Upper lobe of left lung (tissue), 4 donors: Measurements from ENCODE around the gene NAA40.

Experiments used
- CTCF ChIP-seq, 6 experiments: fragments of 450-650 bp in 4 of 6; fragments of 200-600 bp in 2 of 6; sonication (generic) in 2 of 6; IDR thresholded peaks; one replicate each; pipeline ENCODE4 v1.5.1; 2016 to 2019; ENCODE audit warnings: antibody characterized with exemption in 6 of 6
- POLR2A ChIP-seq, 4 donors: fragments of 450-650 bp; IDR thresholded peaks; one replicate each; pipeline ENCODE4 v1.5.1; 2016 to 2017; ENCODE audit warnings: antibody characterized with exemption in 4 of 4, mild to moderate bottlenecking in 2 of 4
- POLR2AphosphoS5 ChIP-seq, 2 donors: sonication (generic); formaldehyde crosslinking; IDR thresholded peaks; one replicate each; pipeline ENCODE4 v1.5.1; 2017; ENCODE audit warnings: antibody characterized with exemption in 2 of 2

DNA sequence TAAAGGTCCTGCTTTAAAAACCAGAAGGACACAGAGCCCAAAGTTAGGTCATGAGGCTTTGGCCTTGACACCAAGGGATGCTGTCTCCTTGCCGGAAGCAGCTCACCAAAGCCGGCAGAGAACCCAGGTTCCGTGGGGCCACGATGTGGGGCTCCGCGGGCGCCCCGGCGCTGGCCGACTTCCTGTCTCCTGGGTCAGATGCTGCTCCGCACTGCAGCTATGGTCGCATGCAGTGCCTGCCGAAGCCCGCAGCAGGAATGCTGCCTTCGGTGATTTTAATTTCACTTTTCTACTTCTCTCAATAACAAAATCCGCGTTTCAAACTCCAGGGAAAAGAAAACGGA is 47.0 kb downstream of the NAA40 start:
- no peak for TF ChIP-seq CTCF (IDR thresholded peaks at IDR 0.05)
- TF ChIP-seq POLR2AphosphoS5 (IDR thresholded peaks at IDR 0.05): no peak
- no peak for TF ChIP-seq POLR2A (IDR thresholded peaks at IDR 0.05)
